ENCODE results near the gene KLF2. TPM values are rescaled to one million over a fixed set of nuclear protein-coding genes. Genes with fewer than 3 reads are reported as not detected.

KLF2 gene
- total and polyA plus RNA-seq, 2 donors (not counting 1 experiment from before 2014, with no cell fraction given), result 242 to 3,965 TPM

DNA sequence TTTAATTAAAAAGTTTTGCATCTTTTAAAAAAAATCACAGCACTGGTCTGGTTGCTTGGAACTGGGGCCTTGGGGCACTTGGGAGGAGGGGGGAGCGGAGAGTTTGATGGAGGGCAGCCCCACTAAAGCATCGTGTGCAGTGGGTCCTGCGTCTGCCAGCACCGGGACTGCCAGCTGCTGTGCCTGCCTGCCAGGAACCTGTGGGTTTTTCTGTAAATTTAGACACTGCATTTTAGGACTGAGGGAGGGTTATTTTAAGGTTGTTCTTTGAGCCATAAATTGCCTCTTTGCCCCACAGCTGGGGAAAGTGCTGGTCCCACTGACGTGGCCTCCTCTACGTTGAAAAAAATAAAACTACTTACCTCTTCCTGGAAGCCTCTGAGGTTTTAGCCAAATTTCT lies 2.9 kb downstream of the KLF2 start:
- DNase-seq (peak; percentile 53), ATAC-seq (ENCODE audit: low read depth) (no peak)
- peaks cover 0 to 36% of the 10 kb centered on the region in 2 experiments for H3K36me3 ChIP-seq (replicated peaks in 1 of 2; ENCODE audit: control extremely low read depth in 1 of 2, control insufficient read depth in 1 of 2, extremely low read depth in 1 of 2, insufficient read depth in 2 of 2, low read length in 1 of 2)
- POLR2A ChIA-PET, result interaction anchor here (0.6 to 9.3 kb wide), 18 partner anchors 11 to 701 kb away, joined by 3 to 337 read pairs (median 21); partner anchors contain the start of gene AP1M1
- peak overlapping the region; percentile 96 for H3K4me2 ChIP-seq (replicated peaks; ENCODE audit: low read depth, low read length, poor library complexity, severe bottlenecking)
- intact Hi-C loops (cut with micrococcal nuclease), result loop anchor here (2.0 to 5.0 kb wide), 2 partner anchors 185 to 259 kb away; partner anchors contain the start of gene HSH2D
- no peak overlapping the region for H2AFZ ChIP-seq (ENCODE audit: insufficient read depth, low read depth, low read length, poor library complexity, severe bottlenecking)
- H3K4me1 ChIP-seq (ENCODE audit: control insufficient read depth in 2 of 2, insufficient read depth in 2 of 2, low read length in 2 of 2), result peaks cover 41 to 56% of the 10 kb centered on the region in 2 donors
- H3K9me3 ChIP-seq (ENCODE audit: control extremely low read depth in 1 of 3, control insufficient read depth in 2 of 3, insufficient read depth in 1 of 3, low read length in 2 of 3), result peaks cover 0 to 10% (median 0%) of the 10 kb centered on the region in 3 donors
- no peaks in the 10 kb centered on the region for H3K9me3 Mint-ChIP-seq (ENCODE audit: insufficient read depth)
- peak overlapping the region; percentile 100 for H3K9ac ChIP-seq (ENCODE audit: low read length)
- TF ChIP-seq, protein P1, sequence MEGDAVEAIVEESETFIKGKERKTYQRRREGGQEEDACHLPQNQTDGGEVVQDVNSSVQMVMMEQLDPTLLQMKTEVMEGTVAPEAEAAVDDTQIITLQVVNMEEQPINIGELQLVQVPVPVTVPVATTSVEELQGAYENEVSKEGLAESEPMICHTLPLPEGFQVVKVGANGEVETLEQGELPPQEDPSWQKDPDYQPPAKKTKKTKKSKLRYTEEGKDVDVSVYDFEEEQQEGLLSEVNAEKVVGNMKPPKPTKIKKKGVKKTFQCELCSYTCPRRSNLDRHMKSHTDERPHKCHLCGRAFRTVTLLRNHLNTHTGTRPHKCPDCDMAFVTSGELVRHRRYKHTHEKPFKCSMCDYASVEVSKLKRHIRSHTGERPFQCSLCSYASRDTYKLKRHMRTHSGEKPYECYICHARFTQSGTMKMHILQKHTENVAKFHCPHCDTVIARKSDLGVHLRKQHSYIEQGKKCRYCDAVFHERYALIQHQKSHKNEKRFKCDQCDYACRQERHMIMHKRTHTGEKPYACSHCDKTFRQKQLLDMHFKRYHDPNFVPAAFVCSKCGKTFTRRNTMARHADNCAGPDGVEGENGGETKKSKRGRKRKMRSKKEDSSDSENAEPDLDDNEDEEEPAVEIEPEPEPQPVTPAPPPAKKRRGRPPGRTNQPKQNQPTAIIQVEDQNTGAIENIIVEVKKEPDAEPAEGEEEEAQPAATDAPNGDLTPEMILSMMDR (IDR thresholded peaks at IDR 0.05), result no peak
- no peak for TF ChIP-seq EZH2 (IDR thresholded peaks at IDR 0.05; ENCODE audit: borderline replicate concordance, insufficient read depth, low read depth, low read length, poor library complexity, severe bottlenecking)
- H3K4me1 Mint-ChIP-seq, result peaks cover 62% of the 10 kb centered on the region
- no peaks in the 10 kb centered on the region for H3K27me3 Mint-ChIP-seq
- 0% methylated on average over 3 of the region's 6 CpGs for WGBS (ENCODE audit: insufficient coverage)
- H3K27ac ChIP-seq (ENCODE audit: low read length in 2 of 2), result peak overlapping the region; percentile 87 to 98
- CTCF ChIA-PET, result interaction anchor here (0.7 to 6.1 kb wide), 15 partner anchors 11 to 260 kb away, joined by 3 to 101 read pairs (median 13); no protein-coding TSS in a partner anchor
- peak overlapping the region; percentile 98 for H3K27ac Mint-ChIP-seq
- H3K4me3 ChIP-seq (ENCODE audit: control extremely low read depth in 1 of 5, extremely low read depth in 1 of 5, insufficient read depth in 1 of 5, low read depth in 2 of 5, low read length in 4 of 5), result peak overlapping the region; percentile 86 to 100 (median 98)
- peaks cover 51% of the 10 kb centered on the region for H4K20me1 ChIP-seq (ENCODE audit: control insufficient read depth, insufficient read depth, low read length, poor library complexity, severe bottlenecking)
- H3K4me3 Mint-ChIP-seq, result peak overlapping the region; percentile 99
- peaks cover 53% of the 10 kb centered on the region for H3K79me2 ChIP-seq (ENCODE audit: control insufficient read depth, insufficient read depth, low read length)
- no peaks in the 10 kb centered on the region for H3K27me3 ChIP-seq (replicated peaks in 1 of 4; ENCODE audit: control extremely low read depth in 1 of 4, control insufficient read depth in 3 of 4, insufficient read depth in 4 of 4, low read length in 3 of 4)

All from B cell (primary cell).